ENCODE measurements around the gene DDX4.
"Not testable (repeated sequence)": the region's sequence is repeated elsewhere in the genome, so short reads cannot be mapped to it uniquely, and the experiment has no call there.

The DDX4 gene

GRCh38 chr5:55719026-55719425, 18.8 kb upstream of the DDX4 start:
- H3K9ac ChIP-seq (ENCODE audit: low read length in 5 of 5); H3K36me3 ChIP-seq (ENCODE audit: control insufficient read depth in 5 of 5, insufficient read depth in 5 of 5, low read length in 5 of 5); H3K27me3 ChIP-seq (ENCODE audit: control insufficient read depth in 5 of 5, insufficient read depth in 4 of 5, low read length in 5 of 5); H3K4me3 ChIP-seq (ENCODE audit: low read depth in 1 of 5, low read length in 5 of 5); H3K4me1 ChIP-seq (ENCODE audit: control insufficient read depth in 5 of 5, insufficient read depth in 5 of 5, low read length in 5 of 5); H3K27ac ChIP-seq (ENCODE audit: low read depth, low read length); H3K9me3 ChIP-seq (ENCODE audit: control insufficient read depth in 5 of 5, low read length in 5 of 5): not testable (repeated sequence)

GRCh38 chr5:55720188-55720703, 17.6 kb upstream of the DDX4 start:
- H3K36me3 ChIP-seq (ENCODE audit: control insufficient read depth in 5 of 5, insufficient read depth in 5 of 5, low read length in 5 of 5), result no peaks in the 10 kb centered on the region
- H3K27me3 ChIP-seq (ENCODE audit: control insufficient read depth in 5 of 5, insufficient read depth in 4 of 5, low read length in 5 of 5), result no peaks in the 10 kb centered on the region
- H3K9ac ChIP-seq (ENCODE audit: low read length in 5 of 5), result no peak overlapping the region
- H3K9me3 ChIP-seq (ENCODE audit: control insufficient read depth in 5 of 5, low read length in 5 of 5), result peaks cover 0 to 3% (median 0%) of the 10 kb centered on the region in 5 donors
- H3K4me1 ChIP-seq (ENCODE audit: control insufficient read depth in 5 of 5, insufficient read depth in 5 of 5, low read length in 5 of 5), result no peaks in the 10 kb centered on the region
- no peak overlapping the region for H3K27ac ChIP-seq (ENCODE audit: low read depth, low read length)
- H3K4me3 ChIP-seq (ENCODE audit: low read depth in 1 of 5, low read length in 5 of 5), result no peak overlapping the region

GRCh38 chr5:55724281-55724680, 13.6 kb upstream of the DDX4 start:
- H3K4me3 ChIP-seq (ENCODE audit: low read depth in 1 of 5, low read length in 5 of 5), result no peak overlapping the region
- no peak overlapping the region for H3K27ac ChIP-seq (ENCODE audit: low read depth, low read length)
- H3K4me1 ChIP-seq (ENCODE audit: control insufficient read depth in 5 of 5, insufficient read depth in 5 of 5, low read length in 5 of 5), result no peaks in the 10 kb centered on the region

GRCh38 chr5:55731848-55732247, 6.0 kb upstream of the DDX4 start:
- H3K36me3 ChIP-seq (ENCODE audit: control insufficient read depth in 5 of 5, insufficient read depth in 5 of 5, low read length in 5 of 5), result no peaks in the 10 kb centered on the region
- no peak overlapping the region for H3K27ac ChIP-seq (ENCODE audit: low read depth, low read length)
- no peak overlapping the region for H3K4me3 ChIP-seq (ENCODE audit: low read depth in 1 of 5, low read length in 5 of 5)
- H3K9me3 ChIP-seq (ENCODE audit: control insufficient read depth in 5 of 5, low read length in 5 of 5), result no peaks in the 10 kb centered on the region
- no peak overlapping the region for H3K9ac ChIP-seq (ENCODE audit: low read length in 5 of 5)
- H3K27me3 ChIP-seq (ENCODE audit: control insufficient read depth in 5 of 5, insufficient read depth in 4 of 5, low read length in 5 of 5), result no peaks in the 10 kb centered on the region
- no peaks in the 10 kb centered on the region for H3K4me1 ChIP-seq (ENCODE audit: control insufficient read depth in 5 of 5, insufficient read depth in 5 of 5, low read length in 5 of 5)

More at GRCh38 chr5:55724281-55724680, 13.6 kb upstream of the DDX4 start:
- Histone ChIP-seq H3K27me3 (ENCODE audit: control insufficient read depth in 5 of 5, insufficient read depth in 4 of 5, low read length in 5 of 5) (no peaks in the 10 kb centered on the region), H3K9ac (ENCODE audit: low read length in 5 of 5) (no peak overlapping the region), H3K36me3 (ENCODE audit: control insufficient read depth in 5 of 5, insufficient read depth in 5 of 5, low read length in 5 of 5) (no peaks in the 10 kb centered on the region), H3K9me3 (ENCODE audit: control insufficient read depth in 5 of 5, low read length in 5 of 5) (no peaks in the 10 kb centered on the region)

GRCh38 chr5:55732585-55732984, 5.3 kb upstream of the DDX4 start:
- Histone ChIP-seq H3K4me1 (ENCODE audit: control insufficient read depth in 5 of 5, insufficient read depth in 5 of 5, low read length in 5 of 5) (no peaks in the 10 kb centered on the region), H3K9ac (ENCODE audit: low read length in 5 of 5) (no peak overlapping the region), H3K4me3 (ENCODE audit: low read depth in 1 of 5, low read length in 5 of 5) (no peak overlapping the region), H3K27me3 (ENCODE audit: control insufficient read depth in 5 of 5, insufficient read depth in 4 of 5, low read length in 5 of 5) (no peaks in the 10 kb centered on the region), H3K27ac (ENCODE audit: low read depth, low read length) (no peak overlapping the region), H3K36me3 (ENCODE audit: control insufficient read depth in 5 of 5, insufficient read depth in 5 of 5, low read length in 5 of 5) (no peaks in the 10 kb centered on the region), H3K9me3 (ENCODE audit: control insufficient read depth in 5 of 5, low read length in 5 of 5) (no peaks in the 10 kb centered on the region)

- Histone ChIP-seq H3K9me3 (ENCODE audit: control insufficient read depth in 5 of 5, low read length in 5 of 5) (no peaks in the 10 kb centered on the region), H3K27ac (ENCODE audit: low read depth, low read length) (no peak overlapping the region), H3K9ac (ENCODE audit: low read length in 5 of 5) (no peak overlapping the region), H3K4me1 (ENCODE audit: control insufficient read depth in 5 of 5, insufficient read depth in 5 of 5, low read length in 5 of 5) (no peaks in the 10 kb centered on the region), H3K36me3 (ENCODE audit: control insufficient read depth in 5 of 5, insufficient read depth in 5 of 5, low read length in 5 of 5) (no peaks in the 10 kb centered on the region), H3K4me3 (ENCODE audit: low read depth in 1 of 5, low read length in 5 of 5) (no peak overlapping the region), H3K27me3 (ENCODE audit: control insufficient read depth in 5 of 5, insufficient read depth in 4 of 5, low read length in 5 of 5) (no peaks in the 10 kb centered on the region)
Measured at GRCh38 chr5:55734658-55735057, 3.2 kb upstream of the DDX4 start.

GRCh38 chr5:55742778-55743177, 4.9 kb downstream of the DDX4 start:
- H3K4me1 ChIP-seq (ENCODE audit: control insufficient read depth in 5 of 5, insufficient read depth in 5 of 5, low read length in 5 of 5), result no peaks in the 10 kb centered on the region
- H3K9ac ChIP-seq (ENCODE audit: low read length in 5 of 5), result no peak overlapping the region
- H3K36me3 ChIP-seq (ENCODE audit: control insufficient read depth in 5 of 5, insufficient read depth in 5 of 5, low read length in 5 of 5), result no peaks in the 10 kb centered on the region
- no peaks in the 10 kb centered on the region for H3K27me3 ChIP-seq (ENCODE audit: control insufficient read depth in 5 of 5, insufficient read depth in 4 of 5, low read length in 5 of 5)
- no peaks in the 10 kb centered on the region for H3K9me3 ChIP-seq (ENCODE audit: control insufficient read depth in 5 of 5, low read length in 5 of 5)
- no peak overlapping the region for H3K27ac ChIP-seq (ENCODE audit: low read depth, low read length)
- no peak overlapping the region for H3K4me3 ChIP-seq (ENCODE audit: low read depth in 1 of 5, low read length in 5 of 5)

- H3K9ac ChIP-seq (ENCODE audit: low read length in 5 of 5), result no peak overlapping the region
- H3K27me3 ChIP-seq (ENCODE audit: control insufficient read depth in 5 of 5, insufficient read depth in 4 of 5, low read length in 5 of 5), result no peaks in the 10 kb centered on the region
- H3K27ac ChIP-seq (ENCODE audit: low read depth, low read length), result no peak overlapping the region
- H3K9me3 ChIP-seq (ENCODE audit: control insufficient read depth in 5 of 5, low read length in 5 of 5), result no peaks in the 10 kb centered on the region
- no peaks in the 10 kb centered on the region for H3K4me1 ChIP-seq (ENCODE audit: control insufficient read depth in 5 of 5, insufficient read depth in 5 of 5, low read length in 5 of 5)
- no peak overlapping the region for H3K4me3 ChIP-seq (ENCODE audit: low read depth in 1 of 5, low read length in 5 of 5)
- H3K36me3 ChIP-seq (ENCODE audit: control insufficient read depth in 5 of 5, insufficient read depth in 5 of 5, low read length in 5 of 5), result no peaks in the 10 kb centered on the region
Measured at GRCh38 chr5:55747778-55748318, 10.0 kb downstream of the DDX4 start.

- H3K4me1 ChIP-seq (ENCODE audit: control insufficient read depth in 5 of 5, insufficient read depth in 5 of 5, low read length in 5 of 5), result no peaks in the 10 kb centered on the region
- no peak overlapping the region for H3K9ac ChIP-seq (ENCODE audit: low read length in 5 of 5)
- H3K27me3 ChIP-seq (ENCODE audit: control insufficient read depth in 5 of 5, insufficient read depth in 4 of 5, low read length in 5 of 5), result no peaks in the 10 kb centered on the region
- H3K9me3 ChIP-seq (ENCODE audit: control insufficient read depth in 5 of 5, low read length in 5 of 5), result no peaks in the 10 kb centered on the region
- no peaks in the 10 kb centered on the region for H3K36me3 ChIP-seq (ENCODE audit: control insufficient read depth in 5 of 5, insufficient read depth in 5 of 5, low read length in 5 of 5)
- no peak overlapping the region for H3K4me3 ChIP-seq (ENCODE audit: low read depth in 1 of 5, low read length in 5 of 5)
- H3K27ac ChIP-seq (ENCODE audit: low read depth, low read length), result no peak overlapping the region
Measured at GRCh38 chr5:55749387-55749786, 11.5 kb downstream of the DDX4 start.

- no peak overlapping the region for H3K4me3 ChIP-seq (ENCODE audit: low read depth in 1 of 5, low read length in 5 of 5)
- H3K9me3 ChIP-seq (ENCODE audit: control insufficient read depth in 5 of 5, low read length in 5 of 5), result no peaks in the 10 kb centered on the region
- H3K4me1 ChIP-seq (ENCODE audit: control insufficient read depth in 5 of 5, insufficient read depth in 5 of 5, low read length in 5 of 5), result no peaks in the 10 kb centered on the region
- no peak overlapping the region for H3K9ac ChIP-seq (ENCODE audit: low read length in 5 of 5)
- H3K27me3 ChIP-seq (ENCODE audit: control insufficient read depth in 5 of 5, insufficient read depth in 4 of 5, low read length in 5 of 5), result no peaks in the 10 kb centered on the region
- H3K27ac ChIP-seq (ENCODE audit: low read depth, low read length), result no peak overlapping the region
- no peaks in the 10 kb centered on the region for H3K36me3 ChIP-seq (ENCODE audit: control insufficient read depth in 5 of 5, insufficient read depth in 5 of 5, low read length in 5 of 5)
Measured at GRCh38 chr5:55750063-55750462, 12.2 kb downstream of the DDX4 start.

- Histone ChIP-seq H3K4me3 (ENCODE audit: low read depth in 1 of 5, low read length in 5 of 5) (no peak overlapping the region), H3K27me3 (ENCODE audit: control insufficient read depth in 5 of 5, insufficient read depth in 4 of 5, low read length in 5 of 5) (no peaks in the 10 kb centered on the region), H3K4me1 (ENCODE audit: control insufficient read depth in 5 of 5, insufficient read depth in 5 of 5, low read length in 5 of 5) (no peaks in the 10 kb centered on the region), H3K9ac (ENCODE audit: low read length in 5 of 5) (no peak overlapping the region), H3K36me3 (ENCODE audit: control insufficient read depth in 5 of 5, insufficient read depth in 5 of 5, low read length in 5 of 5) (no peaks in the 10 kb centered on the region), H3K27ac (ENCODE audit: low read depth, low read length) (no peak overlapping the region), H3K9me3 (ENCODE audit: control insufficient read depth in 5 of 5, low read length in 5 of 5) (no peaks in the 10 kb centered on the region)
Measured at GRCh38 chr5:55750499-55750898, 12.6 kb downstream of the DDX4 start.
